Lung (tissue), 12 donors: ENCODE results near the gene ZNF3. TPM values are rescaled to one million over a fixed set of nuclear protein-coding genes. Genes with fewer than 3 reads are reported as not detected.

Experiments used
- ATAC-seq: fragments of 200-7000 bp; cut with Tn5 transposase; one replicate; pipeline ENCODE4 v1.9.1; 2020; ENCODE audit warnings: moderate number of reproducible peaks; ENCODE audit not compliant: insufficient read depth, low FRiP score
- DNase-seq, 3 donors: peaks; one replicate each; pipeline ENCODE4 v3.0.0-alpha.2; 2013 to 2017
- H3K27ac ChIP-seq, 2 donors: one replicate each; pipeline ENCODE4 v1.5.1; 2013; ENCODE audit warnings: mild to moderate bottlenecking in 2 of 2, moderate library complexity in 2 of 2, control low read depth in 1 of 2, inconsistent platforms in 1 of 2, low read depth in 1 of 2, low read length in 1 of 2
- H3K27me3 ChIP-seq, 3 donors: one replicate each; pipeline ENCODE4 v1.5.1; 2013; ENCODE audit warnings: low read length in 2 of 3; ENCODE audit not compliant: control insufficient read depth in 3 of 3, insufficient read depth in 3 of 3
- H3K36me3 ChIP-seq, 4 donors: one replicate each; pipeline ENCODE4 v1.5.1; 2013; ENCODE audit warnings: low read length in 4 of 4, mild to moderate bottlenecking in 1 of 4, moderate library complexity in 1 of 4; ENCODE audit not compliant: control insufficient read depth in 4 of 4, insufficient read depth in 4 of 4
- H3K4me1 ChIP-seq, 5 donors: one replicate each; pipeline ENCODE4 v1.5.1; 2013; ENCODE audit warnings: low read length in 5 of 5, mild to moderate bottlenecking in 2 of 5, moderate library complexity in 1 of 5; ENCODE audit not compliant: control insufficient read depth in 5 of 5, insufficient read depth in 5 of 5
- H3K4me3 ChIP-seq: one replicate; pipeline ENCODE4 v1.5.1; 2013; ENCODE audit warnings: mild to moderate bottlenecking, control low read depth, moderate library complexity
- H3K9ac ChIP-seq, 2 donors: one replicate each; pipeline ENCODE4 v1.5.1; 2013; ENCODE audit warnings: low read length in 2 of 2, control low read depth in 1 of 2; ENCODE audit not compliant: insufficient read depth in 1 of 2
- H3K9me3 ChIP-seq, 4 donors: one replicate each; pipeline ENCODE4 v1.5.1; 2013; ENCODE audit warnings: low read length in 3 of 4, mild to moderate bottlenecking in 1 of 4, moderate library complexity in 1 of 4; ENCODE audit not compliant: control insufficient read depth in 4 of 4, insufficient read depth in 3 of 4
- CTCF ChIP-seq: IDR thresholded peaks from 2 replicates; pipeline ENCODE4 v1.5.1; 2012; ENCODE audit warnings: mild to moderate bottlenecking; ENCODE audit errors: control extremely low read depth, extremely low read depth
- WGBS, 2 donors: extraction: QIAGEN DNeasy Blood & Tissue Kit; methylation state at CpG; one replicate each; pipeline ENCODE4 v1.1.7; 2013; 5-methylcytosine and 5-hydroxymethylcytosine counted together
- polyA plus RNA-seq, 2 donors: library from polyadenylated mRNA; stranded (reverse); fragments of 200-250 nt; gene quantifications; one replicate each; pipeline ENCODE4 v1.2.1, GENCODE V29; 2013
- total RNA-seq, 2 donors: library from RNA; depleted of rRNA in 1 of 2; stranded (reverse); fragments of >200 nt in 1 of 2; gene quantifications; one replicate each; pipeline ENCODE4 v1.2.1, GENCODE V29; 2014 to 2021
- donor health status: control.
- donor health status: control.
- donor health status: Bipolar disorder and iron deficiency.
- donor health status: healthy.
- donor health status: DM: yes; HTN: yes; CAD: no.

ZNF3 gene
- total and polyA plus RNA-seq, 4 donors, result 12.8 to 30.5 (median 23.4) TPM

GRCh38 chr7:100035876-100036275 lies 45.6 kb downstream of the ZNF3 start:
- Histone ChIP-seq H3K36me3 (peaks cover 23 to 41% (median 29%) of the 10 kb centered on the region in 4 donors), H3K27me3 (no peaks in the 10 kb centered on the region), H3K9me3 (no peaks in the 10 kb centered on the region), H3K4me3 (no peak overlapping the region), H3K27ac (peak overlapping the region in 1 of 2 donors; percentile 51), H3K9ac (no peak overlapping the region), H3K4me1 (peaks cover 0 to 28% (median 5%) of the 10 kb centered on the region in 5 donors)
- no peak for ATAC-seq
- WGBS, 2 donors, result 75 to 90% methylated on average over 6 of the region's 6 CpGs
- no peak for TF ChIP-seq CTCF
- no peak for DNase-seq

- no peak for ATAC-seq
- no peaks in the 10 kb centered on the region for H3K9me3 ChIP-seq
- no peak overlapping the region for H3K27ac ChIP-seq
- 75 to 91% methylated on average over 8 of the region's 8 CpGs for WGBS, 2 donors
- no peak for TF ChIP-seq CTCF
- no peaks in the 10 kb centered on the region for H3K27me3 ChIP-seq
- H3K36me3 ChIP-seq, result peaks cover 27 to 48% (median 36%) of the 10 kb centered on the region in 4 donors
- H3K9ac ChIP-seq, result no peak overlapping the region
- peaks cover 0 to 28% (median 5%) of the 10 kb centered on the region in 5 donors for H3K4me1 ChIP-seq
- no peak for DNase-seq
- H3K4me3 ChIP-seq, result no peak overlapping the region
These were observed 46.5 kb downstream of the ZNF3 start for GRCh38 chr7:100034871-100035510.

- Histone ChIP-seq H3K36me3 (peaks cover 28 to 54% (median 39%) of the 10 kb centered on the region in 4 donors), H3K4me3 (no peak overlapping the region), H3K4me1 (peaks cover 0 to 25% (median 0%) of the 10 kb centered on the region in 5 donors), H3K27ac (no peak overlapping the region), H3K9me3 (no peaks in the 10 kb centered on the region), H3K9ac (no peak overlapping the region), H3K27me3 (no peaks in the 10 kb centered on the region)
- TF ChIP-seq CTCF, result no peak
- 95 to 97% methylated on average over 6 of the region's 6 CpGs for WGBS, 2 donors
- ATAC-seq (no peak), DNase-seq (no peak)
These were observed 48.0 kb downstream of the ZNF3 start for GRCh38 chr7:100033526-100033925.
